Small intestine (tissue), 7 donors: ENCODE measurements around the gene LSR. TPM values are rescaled to one million over a fixed set of nuclear protein-coding genes. Genes with fewer than 3 reads are reported as not detected.

Source experiments
- DNase-seq, 2 donors: peaks; one replicate each; pipeline versions ENCODE4 v3.0.0 to v3.0.0-alpha.2; 2013
- FAIRE-seq: peaks from 2 replicates; lab custom pipeline; 2012; peaks lifted over from hg19 to GRCh38; lab: Jason Lieb, UNC
- H3K27ac ChIP-seq, 3 donors: one replicate each; pipeline ENCODE4 v1.5.1; 2013; ENCODE audit warnings: low read length in 2 of 3, mild to moderate bottlenecking in 2 of 3, control low read depth in 1 of 3, inconsistent platforms in 1 of 3, low read depth in 1 of 3, moderate library complexity in 1 of 3
- H3K27me3 ChIP-seq, 3 donors: one replicate each; pipeline ENCODE4 v1.6.1; 2013; ENCODE audit warnings: low read length in 3 of 3, inconsistent platforms in 1 of 3; ENCODE audit not compliant: control insufficient read depth in 3 of 3, insufficient read depth in 3 of 3
- H3K36me3 ChIP-seq, 3 donors: one replicate each; pipeline ENCODE4 v1.6.1; 2013; ENCODE audit warnings: low read length in 3 of 3, inconsistent platforms in 1 of 3, low read depth in 1 of 3, mild to moderate bottlenecking in 1 of 3, moderate library complexity in 1 of 3; ENCODE audit not compliant: control insufficient read depth in 3 of 3, insufficient read depth in 2 of 3
- H3K4me1 ChIP-seq, 3 donors: one replicate each; pipeline ENCODE4 v1.6.1; 2013; ENCODE audit warnings: low read length in 2 of 3, inconsistent platforms in 1 of 3, low read depth in 1 of 3, mild to moderate bottlenecking in 1 of 3, moderate library complexity in 1 of 3; ENCODE audit not compliant: control insufficient read depth in 3 of 3, insufficient read depth in 2 of 3
- H3K4me3 ChIP-seq, 3 donors: one replicate each; pipeline ENCODE4 v1.5.1; 2013; ENCODE audit warnings: low read length in 3 of 3, control low read depth in 1 of 3, inconsistent platforms in 1 of 3, low read depth in 1 of 3, mild to moderate bottlenecking in 1 of 3, moderate library complexity in 1 of 3
- H3K9me3 ChIP-seq, 2 donors: one replicate each; pipeline ENCODE4 v1.6.1; 2013; ENCODE audit warnings: low read depth in 1 of 2, low read length in 1 of 2; ENCODE audit not compliant: control insufficient read depth in 2 of 2, insufficient read depth in 1 of 2
- WGBS, 3 donors: extraction: QIAGEN DNeasy Blood & Tissue Kit; methylation state at CpG; one replicate each; pipeline ENCODE4 v1.1.7; 2013; 5-methylcytosine and 5-hydroxymethylcytosine counted together
- polyA plus RNA-seq, 4 donors: library from polyadenylated mRNA; stranded (reverse) in 3 of 4; unstranded in 1 of 4; fragments of 200-250 nt in 3 of 4; fragments of 120-200 nt in 1 of 4; gene quantifications; one replicate each; pipeline versions ENCODE4 v1.2.1 to v1.2.3, GENCODE V29; 2013
- donor health status: healthy with polysubstance abuse.
- donor health status: control.
- donor health status: control.
- donor health status: Bipolar disorder and iron deficiency.
- donor health status: healthy.

The LSR gene
- polyA plus RNA-seq, 4 donors: 51.6 to 136 (median 98.7) TPM

DNA sequence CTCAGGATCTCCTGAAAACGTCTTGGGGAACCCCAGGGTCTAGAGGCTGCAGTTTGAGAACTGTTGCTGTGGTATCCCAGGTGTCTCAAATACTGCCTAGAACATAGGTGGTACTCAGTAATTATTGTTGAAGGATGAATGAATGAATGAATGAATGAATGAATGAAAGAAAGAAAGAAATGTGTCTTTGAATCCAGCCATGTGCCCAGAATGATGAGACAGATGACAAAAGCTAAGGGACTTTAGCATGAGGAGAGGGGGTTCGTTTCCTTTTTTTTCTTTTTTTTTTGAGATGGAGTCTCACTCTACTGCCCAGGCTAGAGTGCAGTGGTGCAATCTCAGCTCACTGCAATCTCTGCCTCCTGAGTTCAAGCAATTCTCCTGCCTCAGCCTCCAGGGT is 7.8 kb downstream of the LSR start:
- DNase-seq (no peak), FAIRE-seq (no peak)
- 36 to 47% (median 46%) methylated on average over 2 of the region's 2 CpGs for WGBS, 3 donors
- Histone ChIP-seq H3K9me3 (no peaks in the 10 kb centered on the region), H3K27ac (no peak overlapping the region), H3K4me3 (no peak overlapping the region), H3K4me1 (peaks cover 0 to 1% (median 0%) of the 10 kb centered on the region in 3 donors), H3K27me3 (no peaks in the 10 kb centered on the region), H3K36me3 (peaks cover 0 to 78% (median 7%) of the 10 kb centered on the region in 3 donors)

DNA sequence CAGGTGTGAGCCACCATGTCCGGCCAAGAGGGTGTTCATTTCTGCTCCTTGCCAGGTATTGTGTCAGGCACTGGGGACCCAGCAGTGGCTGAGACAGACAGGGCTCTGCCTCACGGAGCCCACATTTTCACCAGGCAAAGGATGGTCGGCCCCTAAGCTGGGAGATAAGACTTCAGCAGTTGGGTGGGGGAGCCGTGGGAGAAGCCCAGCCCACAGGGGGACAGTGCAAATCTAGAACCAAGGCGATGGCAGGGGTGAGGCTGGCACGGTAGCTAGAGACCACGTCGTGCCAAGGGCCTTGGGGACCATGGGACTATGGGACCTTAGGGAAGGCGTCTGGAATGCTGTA is 8.3 kb downstream of the LSR start:
- DNase-seq (no peak), FAIRE-seq (no peak)
- WGBS, 3 donors: 82 to 91% (median 89%) methylated on average over 9 of the region's 9 CpGs
- H3K27me3 ChIP-seq: no peaks in the 10 kb centered on the region
- H3K4me1 ChIP-seq: no peaks in the 10 kb centered on the region
- H3K9me3 ChIP-seq: no peaks in the 10 kb centered on the region
- H3K36me3 ChIP-seq: peaks cover 0 to 80% (median 7%) of the 10 kb centered on the region in 3 donors
- H3K4me3 ChIP-seq: no peak overlapping the region
- no peak overlapping the region for H3K27ac ChIP-seq

GRCh38 chr19:35260694-35261304 is 12.0 kb downstream of the LSR start:
- H3K36me3 ChIP-seq: peaks cover 0 to 82% (median 5%) of the 10 kb centered on the region in 3 donors
- H3K4me1 ChIP-seq: no peaks in the 10 kb centered on the region
- H3K4me3 ChIP-seq: no peak overlapping the region
- FAIRE-seq (no peak), DNase-seq (no peak)
- no peaks in the 10 kb centered on the region for H3K27me3 ChIP-seq
- WGBS, 3 donors: 83 to 88% (median 87%) methylated on average over 10 of the region's 10 CpGs
- H3K27ac ChIP-seq: no peak overlapping the region
- no peaks in the 10 kb centered on the region for H3K9me3 ChIP-seq

GRCh38 chr19:35261356-35262100 is 12.7 kb downstream of the LSR start:
- Histone ChIP-seq H3K27ac (no peak overlapping the region), H3K4me1 (peaks cover 0 to under 1% (median 0%) of the 10 kb centered on the region in 3 donors)
- DNase-seq: no peak

DNA sequence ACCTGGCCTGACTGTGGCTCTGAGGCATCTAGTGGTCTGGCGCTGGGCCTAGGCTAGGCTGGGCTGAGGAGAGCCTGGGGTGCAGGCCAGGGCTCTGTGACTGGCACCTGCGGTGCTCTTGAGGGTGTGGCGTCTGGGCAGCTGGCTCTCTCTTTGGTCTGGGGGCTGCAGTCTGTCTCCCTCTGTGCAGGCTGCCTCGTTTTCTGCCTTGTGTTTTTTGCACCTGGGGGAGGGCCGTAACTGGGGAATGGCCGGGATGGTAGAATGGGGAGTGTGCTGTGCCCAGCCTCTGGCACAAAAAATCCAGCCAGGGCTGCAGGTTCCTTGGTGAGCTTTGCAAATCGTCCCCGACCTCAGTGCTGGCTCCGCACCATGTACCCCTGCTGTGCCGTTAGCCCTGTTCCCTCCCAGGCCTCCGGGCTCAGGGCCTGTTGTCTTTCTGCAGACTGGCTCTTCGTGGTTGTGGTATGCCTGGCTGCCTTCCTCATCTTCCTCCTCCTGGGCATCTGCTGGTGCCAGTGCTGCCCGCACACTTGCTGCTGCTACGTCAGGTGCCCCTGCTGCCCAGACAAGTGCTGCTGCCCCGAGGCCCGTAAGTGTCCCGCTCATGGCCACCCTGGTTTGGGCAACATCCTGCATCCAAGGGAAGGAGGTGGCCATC is 13.4 kb downstream of the LSR start:
- Histone ChIP-seq H3K27ac (no peak overlapping the region), H3K4me1 (peaks cover 0 to 7% (median 3%) of the 10 kb centered on the region in 3 donors), H3K4me3 (no peak overlapping the region), H3K36me3 (peaks cover 0 to 90% (median 5%) of the 10 kb centered on the region in 3 donors), H3K9me3 (no peaks in the 10 kb centered on the region), H3K27me3 (no peaks in the 10 kb centered on the region)
- WGBS, 3 donors: 78 to 83% (median 81%) methylated on average over 17 of the region's 17 CpGs
- FAIRE-seq: no peak
- no peak for DNase-seq

More at GRCh38 chr19:35261356-35262100, 12.7 kb downstream of the LSR start:
- peaks cover 0 to 89% (median 5%) of the 10 kb centered on the region in 3 donors for H3K36me3 ChIP-seq
- no peak for FAIRE-seq
- 81 to 82% (median 82%) methylated on average over 12 of the region's 12 CpGs for WGBS, 3 donors
- H3K4me3 ChIP-seq: no peak overlapping the region
- no peaks in the 10 kb centered on the region for H3K9me3 ChIP-seq
- H3K27me3 ChIP-seq: no peaks in the 10 kb centered on the region

GRCh38 chr19:35264268-35265125 is 15.7 kb downstream of the LSR start:
- no peak for FAIRE-seq
- no peak for DNase-seq
- no peak overlapping the region for H3K4me3 ChIP-seq
- peaks cover 0 to 76% (median 5%) of the 10 kb centered on the region in 3 donors for H3K36me3 ChIP-seq
- H3K27me3 ChIP-seq: no peaks in the 10 kb centered on the region
- WGBS, 3 donors: 72 to 80% (median 78%) methylated on average over 7 of the region's 7 CpGs
- peaks cover 0 to 10% (median 3%) of the 10 kb centered on the region in 3 donors for H3K4me1 ChIP-seq
- no peaks in the 10 kb centered on the region for H3K9me3 ChIP-seq
- no peak overlapping the region for H3K27ac ChIP-seq

DNA sequence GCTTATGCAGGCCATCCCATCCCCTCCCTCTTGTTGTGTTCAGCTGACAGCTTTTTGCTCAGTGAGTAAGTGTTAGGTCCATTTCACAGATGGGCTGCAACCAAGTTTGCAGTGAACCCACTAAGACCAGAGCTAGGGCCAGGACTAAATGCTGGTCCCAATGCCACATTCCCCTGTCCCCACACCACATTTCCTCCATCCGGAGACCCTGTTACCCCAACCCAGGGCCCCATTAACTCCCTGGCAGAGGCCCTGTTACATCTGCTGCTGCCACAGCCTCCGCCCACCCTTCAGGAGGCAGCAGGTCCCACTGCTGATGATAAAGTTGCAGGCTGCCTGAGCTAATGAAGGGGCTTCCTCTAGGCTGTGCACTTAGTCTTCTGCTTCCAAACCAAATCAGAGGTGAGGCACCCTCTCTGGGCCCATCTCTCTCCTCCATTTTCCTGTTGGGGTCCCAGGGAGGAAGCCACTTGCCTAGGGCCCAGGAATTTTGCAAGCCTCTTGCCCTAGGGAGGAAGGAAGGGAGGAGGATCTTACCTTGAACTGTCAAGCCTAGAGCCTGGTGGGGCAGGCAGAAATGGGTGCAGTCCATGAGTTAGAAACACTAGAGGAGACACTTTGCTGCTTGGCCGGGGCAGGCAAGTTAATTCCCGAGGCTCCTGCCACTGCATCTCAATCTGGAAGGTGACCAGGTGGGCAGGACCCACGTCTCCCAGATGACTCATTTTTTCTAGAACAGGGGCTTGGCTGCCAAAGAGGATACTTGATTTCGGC is 16.5 kb downstream of the LSR start:
- Histone ChIP-seq H3K4me3 (no peak overlapping the region), H3K4me1 (peaks cover 0 to 15% (median 6%) of the 10 kb centered on the region in 3 donors), H3K27me3 (no peaks in the 10 kb centered on the region), H3K36me3 (peaks cover 0 to 76% (median 5%) of the 10 kb centered on the region in 3 donors), H3K9me3 (no peaks in the 10 kb centered on the region), H3K27ac (no peak overlapping the region)
- 44 to 60% (median 57%) methylated on average over 6 of the region's 6 CpGs for WGBS, 3 donors
- DNase-seq (no peak), FAIRE-seq (no peak)
